Fibroblast of mammary gland (primary cell): ENCODE results near the gene MIDN.

Experiments used
- DNase-seq: peaks from one replicate; pipeline ENCODE4 v3.0.0-alpha.2; 2010; ENCODE audit warnings: low read depth
- H3K4me3 ChIP-seq: 2 replicates; pipeline ENCODE4 v1.5.1; 2011; ENCODE audit warnings: low read depth, mild to moderate bottlenecking, low read length, moderate library complexity; ENCODE audit not compliant: control insufficient read depth
- CTCF ChIP-seq: conservative IDR thresholded peaks from 2 replicates; pipeline ENCODE4 v1.5.1; 2011; ENCODE audit warnings: low read depth, low read length, inconsistent platforms; ENCODE audit not compliant: control insufficient read depth, insufficient read depth

The MIDN gene

DNA sequence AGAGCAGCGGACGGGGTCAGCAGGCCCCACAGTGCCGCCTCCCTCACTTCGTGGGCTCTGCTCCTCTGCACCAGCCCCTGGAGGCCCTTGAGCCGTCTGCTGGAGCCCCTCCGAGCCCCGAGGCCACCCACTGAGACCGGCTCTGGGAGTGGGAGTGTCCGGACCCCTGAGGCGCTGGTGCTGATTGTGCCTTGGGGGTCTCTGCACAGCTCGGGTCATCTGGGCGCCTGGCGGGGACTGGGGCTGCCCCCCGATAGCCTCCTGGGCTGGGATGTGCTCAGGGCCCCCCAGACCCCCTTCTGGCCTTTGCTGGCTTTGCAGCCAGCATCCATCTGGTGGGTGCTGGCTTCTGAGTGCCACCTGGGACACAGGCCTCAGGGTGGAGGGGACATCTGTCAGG is 26.0 kb upstream of the MIDN start:
- no peak for TF ChIP-seq CTCF
- H3K4me3 ChIP-seq, result no peak overlapping the region
- no peak for DNase-seq

DNA sequence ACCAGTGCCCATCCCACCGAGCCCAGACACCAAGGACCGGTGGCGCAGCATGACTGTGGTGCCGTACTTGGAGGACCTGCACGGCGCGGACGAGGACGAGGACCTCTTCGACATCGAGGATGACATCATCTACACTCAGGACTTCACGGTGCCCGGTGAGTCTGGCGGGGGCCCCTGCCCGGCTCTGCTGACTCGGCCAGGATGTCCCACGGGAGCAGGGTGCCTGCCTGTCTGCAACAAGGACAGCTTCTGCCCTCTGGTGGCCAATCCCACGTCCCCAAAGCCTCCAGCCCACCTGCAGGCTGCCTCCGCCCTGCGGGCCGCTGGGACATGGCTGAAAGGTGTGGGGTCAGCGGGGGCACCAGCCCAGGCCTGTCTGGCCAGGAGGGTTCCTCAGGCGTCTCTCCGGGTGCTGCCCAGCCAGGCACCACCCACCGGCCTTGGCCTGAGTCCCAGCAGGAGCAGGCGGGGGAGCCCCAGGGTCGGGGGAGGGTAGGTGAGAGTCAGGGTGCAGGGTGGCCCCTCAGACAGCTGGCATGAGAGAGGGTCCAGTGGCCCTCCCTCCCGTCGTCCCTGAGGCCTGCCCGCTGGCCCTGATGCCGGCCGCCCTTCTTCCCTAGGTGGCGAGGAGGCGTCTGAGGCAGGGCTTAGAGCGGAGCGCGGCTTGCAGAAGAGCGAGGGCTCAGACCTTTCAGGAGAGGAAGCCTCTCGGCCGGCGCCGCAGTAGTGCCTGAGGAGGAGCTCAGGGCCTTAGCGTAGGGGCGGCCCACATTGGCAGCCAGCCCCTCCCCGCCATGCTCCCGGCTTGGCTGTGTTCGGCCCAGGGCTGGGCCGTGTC is 25.1 kb upstream of the MIDN start:
- no peak overlapping the region for H3K4me3 ChIP-seq
- TF ChIP-seq CTCF, result peak; percentile 36
- DNase-seq, result peak; percentile 52

GRCh38 chr19:1224047-1224825 is 24.1 kb upstream of the MIDN start:
- no peak for DNase-seq
- no peak for TF ChIP-seq CTCF
- no peak overlapping the region for H3K4me3 ChIP-seq

- H3K4me3 ChIP-seq, result no peak overlapping the region
- DNase-seq, result no peak
- TF ChIP-seq CTCF, result no peak
These were observed 23.5 kb upstream of the MIDN start for GRCh38 chr19:1224847-1225246.

DNA sequence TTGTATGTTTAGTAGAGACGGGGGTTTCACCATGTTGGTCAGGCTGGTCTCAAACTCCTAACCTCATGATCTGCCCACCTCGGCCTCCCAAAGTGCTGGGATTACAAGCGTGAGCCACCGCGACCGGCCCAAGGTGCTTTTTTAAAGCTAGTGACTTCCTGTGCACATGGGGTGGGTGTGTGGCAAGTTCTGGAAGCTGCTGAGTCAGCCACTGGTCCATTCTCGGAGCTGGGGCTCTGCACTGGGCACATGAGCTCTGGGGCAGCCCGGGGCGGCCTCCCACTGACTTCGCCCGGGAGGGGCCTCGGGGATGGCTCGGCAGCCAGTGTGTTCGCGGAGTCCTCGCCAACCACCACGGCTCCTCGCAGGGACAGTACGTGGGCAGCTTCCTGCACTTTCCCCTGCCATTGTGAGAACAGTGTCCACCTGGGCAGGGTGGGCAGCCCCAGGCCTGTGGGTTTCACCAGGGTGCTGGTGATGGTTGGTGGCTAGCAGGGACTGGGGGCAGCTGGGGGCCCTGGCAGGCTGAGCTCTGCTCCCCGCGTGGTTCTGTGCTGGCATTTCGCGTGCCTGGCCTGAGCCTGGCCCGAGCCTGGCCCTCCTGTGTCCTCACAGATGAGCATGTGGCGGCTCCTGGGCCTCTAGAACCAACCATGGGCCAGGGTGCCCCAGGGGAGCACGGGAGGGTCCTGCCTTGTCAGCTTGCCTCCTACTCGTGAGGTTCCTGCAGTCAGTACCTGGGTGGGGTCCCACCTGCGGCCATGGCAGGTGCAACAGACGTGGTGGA is 22.8 kb upstream of the MIDN start:
- no peak overlapping the region for H3K4me3 ChIP-seq
- TF ChIP-seq CTCF, result no peak
- no peak for DNase-seq

GRCh38 chr19:1226227-1226518 is 22.2 kb upstream of the MIDN start:
- TF ChIP-seq CTCF, result no peak
- DNase-seq, result no peak
- H3K4me3 ChIP-seq, result no peak overlapping the region
